Retinal pigment epithelial cell (primary cell): ENCODE data around the gene MYD88.

Experiments
- DNase-seq: peaks from one replicate; pipeline ENCODE4 v3.0.0-alpha.2; 2010; ENCODE audit warnings: low read depth
- H3K4me3 ChIP-seq: 2 replicates; pipeline ENCODE4 v1.5.1; 2011; ENCODE audit warnings: mild to moderate bottlenecking, low read length, control low read depth, moderate library complexity
- TF ChIP-seq, protein P1 (sequence below): conservative IDR thresholded peaks from 2 replicates; pipeline ENCODE4 v1.5.1; 2011; ENCODE audit warnings: low read depth, low read length, control low read depth, inconsistent platforms

The MYD88 gene

DNA sequence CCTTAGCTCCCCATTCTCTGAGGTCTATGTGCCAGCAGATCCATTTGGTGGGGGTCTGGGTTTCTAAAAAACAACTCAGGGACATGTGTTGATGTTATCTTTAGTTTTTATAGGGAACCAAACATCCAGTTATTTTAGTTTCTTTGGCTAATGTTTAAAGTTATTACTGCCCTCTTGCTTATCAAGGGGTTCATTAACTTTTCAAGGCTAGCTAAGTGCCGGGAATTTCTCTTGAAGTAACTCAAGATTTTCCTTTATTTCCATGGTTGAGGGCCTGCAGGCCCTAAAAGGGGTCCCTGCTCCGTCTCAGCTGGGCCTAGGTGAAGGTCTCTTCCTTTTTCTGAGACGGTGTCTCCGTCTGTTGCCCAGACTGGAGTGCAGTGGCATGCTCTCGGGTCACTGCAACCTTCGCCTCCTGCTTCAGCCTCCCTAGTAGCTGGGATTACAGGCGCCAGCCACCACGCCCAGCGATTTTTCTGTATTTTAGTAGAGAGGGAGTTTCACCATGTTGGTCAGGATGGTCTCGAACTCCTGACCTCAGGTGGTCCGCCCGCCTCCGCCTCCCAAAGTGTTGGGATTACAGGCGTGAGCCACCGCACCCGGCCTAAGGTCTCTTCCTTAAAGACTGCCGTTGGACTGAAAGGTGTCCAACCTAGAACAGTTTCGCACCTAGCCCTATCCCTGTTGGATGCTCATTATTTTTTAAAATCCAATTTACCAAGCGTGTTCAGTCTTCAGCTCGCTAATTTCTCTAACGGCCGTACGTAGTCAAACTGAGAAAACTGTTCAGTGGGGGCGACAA lies 25.6 kb downstream of the MYD88 start:
- TF ChIP-seq, protein P1, sequence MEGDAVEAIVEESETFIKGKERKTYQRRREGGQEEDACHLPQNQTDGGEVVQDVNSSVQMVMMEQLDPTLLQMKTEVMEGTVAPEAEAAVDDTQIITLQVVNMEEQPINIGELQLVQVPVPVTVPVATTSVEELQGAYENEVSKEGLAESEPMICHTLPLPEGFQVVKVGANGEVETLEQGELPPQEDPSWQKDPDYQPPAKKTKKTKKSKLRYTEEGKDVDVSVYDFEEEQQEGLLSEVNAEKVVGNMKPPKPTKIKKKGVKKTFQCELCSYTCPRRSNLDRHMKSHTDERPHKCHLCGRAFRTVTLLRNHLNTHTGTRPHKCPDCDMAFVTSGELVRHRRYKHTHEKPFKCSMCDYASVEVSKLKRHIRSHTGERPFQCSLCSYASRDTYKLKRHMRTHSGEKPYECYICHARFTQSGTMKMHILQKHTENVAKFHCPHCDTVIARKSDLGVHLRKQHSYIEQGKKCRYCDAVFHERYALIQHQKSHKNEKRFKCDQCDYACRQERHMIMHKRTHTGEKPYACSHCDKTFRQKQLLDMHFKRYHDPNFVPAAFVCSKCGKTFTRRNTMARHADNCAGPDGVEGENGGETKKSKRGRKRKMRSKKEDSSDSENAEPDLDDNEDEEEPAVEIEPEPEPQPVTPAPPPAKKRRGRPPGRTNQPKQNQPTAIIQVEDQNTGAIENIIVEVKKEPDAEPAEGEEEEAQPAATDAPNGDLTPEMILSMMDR = no peak
- no peak for DNase-seq
- peak overlapping the region; percentile 86 for H3K4me3 ChIP-seq

DNA sequence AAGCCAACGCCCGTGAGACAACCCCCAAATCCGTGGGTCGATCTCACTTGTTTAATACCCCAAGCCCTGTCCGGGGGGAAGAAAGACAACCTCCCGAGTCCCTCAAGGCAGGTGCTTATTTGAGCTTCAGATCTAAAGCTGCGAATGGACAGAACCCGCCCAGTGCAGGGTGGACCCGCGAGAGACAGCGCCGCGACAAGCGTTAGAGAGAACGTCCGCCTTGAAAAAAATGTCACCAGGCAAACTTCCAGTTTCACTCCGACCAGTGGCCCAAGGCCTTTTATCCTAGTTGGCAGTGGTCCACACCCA lies 26.1 kb downstream of the MYD88 start:
- H3K4me3 ChIP-seq = peak overlapping the region; percentile 86
- TF ChIP-seq, protein P1 = no peak
- DNase-seq = no peak

DNA sequence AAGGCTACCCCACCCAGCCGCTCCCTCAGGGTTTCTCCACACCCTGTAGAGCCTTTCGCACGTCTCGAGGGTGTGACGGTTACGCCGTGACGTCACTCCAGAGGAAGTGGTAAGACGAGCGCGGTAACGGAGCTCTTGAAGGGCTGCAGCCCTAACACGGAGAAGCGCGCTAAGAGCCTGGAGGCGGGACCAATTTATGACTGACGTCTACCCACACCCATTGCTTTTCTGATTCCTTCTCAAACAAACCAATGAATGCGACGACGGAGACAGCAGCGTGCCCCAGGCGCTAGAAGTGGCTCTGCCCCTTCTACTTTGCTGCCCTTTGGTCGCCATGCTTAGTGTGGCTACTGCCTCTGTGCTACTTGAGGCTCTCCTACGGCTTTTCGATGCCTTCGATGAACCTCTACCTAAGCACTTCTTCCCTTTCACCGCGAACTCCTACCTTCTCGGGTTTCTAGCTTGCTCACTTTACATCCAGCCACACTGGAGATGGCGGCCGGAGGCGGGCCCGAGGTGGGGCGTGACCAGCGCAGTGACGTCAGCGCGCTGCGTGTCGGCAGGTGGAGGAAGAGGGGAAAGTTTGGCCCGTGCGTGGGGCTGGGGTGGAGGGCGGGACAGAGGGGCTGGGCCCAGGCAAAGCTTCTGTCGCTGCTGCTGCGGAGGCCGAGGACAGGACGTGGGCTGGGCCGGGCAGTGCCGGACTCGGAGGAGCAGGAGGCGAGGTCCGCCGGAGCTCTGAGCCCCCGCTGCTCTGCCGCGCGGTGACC lies 26.7 kb downstream of the MYD88 start, which contains the start of gene OXSR1:
Gene OXSR1 (plus strand): TSS at position 586 of the 770 bp plus-strand sequence. CDS start 340 bp downstream, outside the sequence.
- peak; percentile 100 for DNase-seq
- peak within 1 kb of the TSS; percentile 86 for H3K4me3 ChIP-seq
- TF ChIP-seq, protein P1 = no peak

DNA sequence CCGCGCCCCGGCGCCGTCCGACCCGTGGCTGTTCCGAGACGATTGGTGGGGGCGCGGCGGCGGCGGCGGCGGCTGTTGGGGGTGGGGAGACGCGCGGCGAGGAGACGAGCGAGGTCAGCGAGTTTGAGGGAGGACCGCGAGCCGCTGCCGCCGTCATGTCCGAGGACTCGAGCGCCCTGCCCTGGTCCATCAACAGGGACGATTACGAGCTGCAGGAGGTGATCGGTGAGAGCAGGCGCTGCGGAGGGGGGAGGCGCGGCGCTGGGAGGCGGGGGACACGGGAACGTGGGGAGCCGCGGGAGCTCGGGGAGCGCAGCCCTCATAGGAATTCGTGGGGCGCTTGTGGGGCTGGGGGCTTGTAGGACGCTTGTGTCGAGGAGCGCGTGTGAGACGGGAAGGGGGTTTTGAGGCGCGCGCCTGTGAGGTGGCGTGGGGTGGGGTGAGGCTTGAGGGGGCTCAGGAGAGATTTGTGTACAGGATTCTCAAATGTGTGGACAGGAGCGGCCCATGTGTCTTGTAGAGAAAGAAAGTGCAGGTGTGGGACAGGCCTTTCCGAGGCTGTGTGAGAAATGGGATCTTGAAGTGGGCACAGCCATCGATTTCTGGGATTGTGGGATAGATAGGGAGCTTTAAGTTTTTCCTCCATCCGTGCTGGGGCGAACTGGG lies 27.4 kb downstream of the MYD88 start:
- peak overlapping the region; percentile 86 for H3K4me3 ChIP-seq
- TF ChIP-seq, protein P1 = no peak
- DNase-seq = no peak

DNA sequence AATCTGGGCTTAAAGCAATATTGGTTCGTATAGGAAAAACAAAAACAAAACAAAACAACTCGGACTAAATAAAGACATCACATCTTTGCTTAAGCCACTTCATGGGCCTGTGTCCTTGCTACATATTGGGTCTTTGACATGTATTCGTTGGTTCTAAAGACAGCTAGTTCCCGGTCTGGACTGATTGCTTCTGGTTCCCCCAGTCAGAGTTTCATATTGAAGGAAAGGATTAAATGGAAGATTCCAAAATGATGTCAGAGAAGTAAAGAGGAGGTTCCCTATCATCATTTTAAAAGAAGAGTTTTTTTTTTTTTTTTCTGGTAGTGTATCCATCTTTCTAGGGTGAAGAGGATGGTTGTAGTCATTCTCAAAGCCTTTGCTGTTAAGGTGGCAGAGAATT lies 29.1 kb downstream of the MYD88 start:
- TF ChIP-seq, protein P1 = no peak
- DNase-seq = no peak
- H3K4me3 ChIP-seq = peak overlapping the region; percentile 18

DNA sequence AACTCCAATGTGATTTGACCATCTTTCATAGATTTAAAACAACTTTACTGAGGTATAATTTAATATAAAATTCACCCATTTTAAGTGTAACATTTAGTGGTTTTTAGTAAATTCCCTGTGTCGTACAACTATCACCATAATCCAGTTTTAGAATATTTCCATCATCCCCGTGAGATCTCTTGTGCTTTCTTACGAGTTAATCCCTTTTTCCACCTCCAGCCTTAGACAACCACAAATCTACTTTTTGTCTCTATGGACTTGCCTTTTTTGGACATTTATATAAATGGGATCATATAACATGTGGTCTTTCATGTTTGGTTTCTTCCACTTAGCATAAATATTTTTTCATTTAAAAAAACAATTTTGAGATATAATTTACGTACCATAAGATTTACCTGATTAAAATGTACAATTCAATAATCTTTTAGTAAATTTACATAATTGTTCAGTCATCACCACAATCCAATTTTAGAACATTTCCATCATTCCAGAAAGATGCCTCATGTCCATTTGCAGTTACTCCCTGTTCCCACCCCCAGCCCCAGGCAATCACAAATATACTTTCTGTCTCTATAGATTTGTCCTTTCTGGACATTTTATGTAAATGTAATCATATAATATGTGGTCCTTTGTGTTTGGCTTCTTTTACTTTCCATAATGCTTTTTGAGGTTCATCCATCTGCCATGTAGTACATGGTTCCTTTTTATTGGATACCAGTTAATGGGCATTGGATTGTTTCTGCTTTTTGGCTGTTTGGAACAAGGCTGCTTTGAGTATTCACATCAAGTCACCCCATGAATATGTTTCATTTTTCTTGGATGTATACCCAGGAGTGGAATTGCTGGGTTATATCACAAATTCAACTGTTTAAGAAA lies 29.9 kb downstream of the MYD88 start:
- H3K4me3 ChIP-seq = peak overlapping the region; percentile 18
- DNase-seq = peak; percentile 56
- TF ChIP-seq, protein P1 = no peak
